ENCODE data around the gene SREBF2. TPM values are rescaled to one million over a fixed set of nuclear protein-coding genes. Genes with fewer than 3 reads are reported as not detected.
A peak's percentile ranks its signal among the peaks of the same experiment; 100 is the strongest.

The SREBF2 gene
- total and polyA plus RNA-seq, 2 donors (not counting 1 experiment from before 2014, with no cell fraction given) = 116 to 287 TPM

Small RNA genes within 50 kb of the gene (small RNA-seq; reads per million reads assigned to genes)
- gene MIR33A (ENCODE audit: insufficient read length, low read depth, low replicate concordance) = 11.4 reads per million, percentile 85 among the genes with 10 or more reads in this experiment

Other genes with a start within 250 kb of the SREBF2 start
- gene PMM1, start 243.3 kb upstream of the SREBF2 start, total RNA-seq = 22.1 and 23.3 TPM in 2 replicates
- gene PMM1, start 243.3 kb upstream of the SREBF2 start, polyA plus RNA-seq = 24.8 and 36.0 TPM in 2 replicates
- gene DESI1, start 212.1 kb upstream of the SREBF2 start, total RNA-seq = 25.5 and 26.3 TPM in 2 replicates
- gene DESI1, start 212.1 kb upstream of the SREBF2 start, polyA plus RNA-seq = 15.2 and 17.3 TPM in 2 replicates
- 176 and 180 TPM in 2 replicates for gene XRCC6, start 211.8 kb upstream of the SREBF2 start, total RNA-seq
- 55.4 and 58.2 TPM in 2 replicates for gene XRCC6, start 211.8 kb upstream of the SREBF2 start, polyA plus RNA-seq
- 108 and 114 TPM in 2 replicates for gene SNU13, start 144.2 kb upstream of the SREBF2 start, total RNA-seq
- gene SNU13, start 144.2 kb upstream of the SREBF2 start, polyA plus RNA-seq = 99.0 and 119 TPM in 2 replicates
- gene MEI1, start 133.6 kb upstream of the SREBF2 start, total RNA-seq = 50.1 and 59.3 TPM in 2 replicates
- gene MEI1, start 133.6 kb upstream of the SREBF2 start, polyA plus RNA-seq = 40.3 and 64.8 TPM in 2 replicates
- gene CCDC134, start 32.4 kb upstream of the SREBF2 start, total RNA-seq = 17.4 and 18.1 TPM in 2 replicates
- 4.4 and 5.0 TPM in 2 replicates for gene CCDC134, start 32.4 kb upstream of the SREBF2 start, polyA plus RNA-seq
- gene SHISA8, start 82.0 kb downstream of the SREBF2 start, total RNA-seq = 46.5 and 54.1 TPM in 2 replicates
- gene SHISA8, start 82.0 kb downstream of the SREBF2 start, polyA plus RNA-seq = 5.1 and 22.4 TPM in 2 replicates
- 646 and 651 TPM in 2 replicates for gene TNFRSF13C, start 93.7 kb downstream of the SREBF2 start, total RNA-seq
- gene TNFRSF13C, start 93.7 kb downstream of the SREBF2 start, polyA plus RNA-seq = 221 and 227 TPM in 2 replicates
- 26.0 and 30.7 TPM in 2 replicates for gene CENPM, start 114.0 kb downstream of the SREBF2 start, total RNA-seq
- 34.4 and 43.8 TPM in 2 replicates for gene CENPM, start 114.0 kb downstream of the SREBF2 start, polyA plus RNA-seq
- 0.29 and 0.39 TPM in 2 replicates for gene SEPTIN3, start 136.3 kb downstream of the SREBF2 start, total RNA-seq
- 0.06 and 0.14 TPM in 2 replicates for gene SEPTIN3, start 136.3 kb downstream of the SREBF2 start, polyA plus RNA-seq
- 10.1 and 10.4 TPM in 2 replicates for gene WBP2NL, start 165.7 kb downstream of the SREBF2 start, total RNA-seq
- 1.6 and 3.2 TPM in 2 replicates for gene WBP2NL, start 165.7 kb downstream of the SREBF2 start, polyA plus RNA-seq
- gene NAGA, start 237.7 kb downstream of the SREBF2 start, total RNA-seq = 20.2 and 21.0 TPM in 2 replicates
- gene NAGA, start 237.7 kb downstream of the SREBF2 start, polyA plus RNA-seq = 7.0 and 13.2 TPM in 2 replicates
- 3.2 and 3.8 TPM in 2 replicates for gene PHETA2, start 241.1 kb downstream of the SREBF2 start, total RNA-seq
- gene PHETA2, start 241.1 kb downstream of the SREBF2 start, polyA plus RNA-seq = 1.1 TPM in 2 replicates
- gene SMDT1, start 246.6 kb downstream of the SREBF2 start, total RNA-seq = 133 and 140 TPM in 2 replicates
- 79.0 and 122 TPM in 2 replicates for gene SMDT1, start 246.6 kb downstream of the SREBF2 start, polyA plus RNA-seq